Breast epithelium (tissue), 4 donors: ENCODE results near the gene AGAP1. TPM values are rescaled to one million over a fixed set of nuclear protein-coding genes. Genes with fewer than 3 reads are reported as not detected.

ENCODE experiments used
- DNase-seq, 2 donors: peaks; one replicate each; pipeline ENCODE4 v3.0.0-alpha.2; 2019; ENCODE audit warnings: low spot score in 2 of 2
- H3K27ac ChIP-seq, 2 donors: fragments of 200-600 bp; sonication (generic) in 1 of 2; one replicate each; pipeline ENCODE4 v1.5.1; 2016 to 2019; ENCODE audit warnings: mild to moderate bottlenecking in 1 of 2
- H3K27me3 ChIP-seq, 2 donors: fragments of 200-600 bp; sonication (generic) in 1 of 2; one replicate each; pipeline versions ENCODE4 v1.5.1 to v1.6.0; 2017 to 2019; ENCODE audit warnings: control low read depth in 1 of 2, mild to moderate bottlenecking in 1 of 2
- H3K36me3 ChIP-seq: fragments of 200-600 bp; one replicate; pipeline ENCODE4 v1.5.1; 2019
- H3K4me1 ChIP-seq, 2 donors: fragments of 200-600 bp; sonication (generic); one replicate each; pipeline ENCODE4 v1.5.1; 2016 to 2019; ENCODE audit warnings: control low read depth in 1 of 2
- H3K4me3 ChIP-seq, 3 donors: fragments of 200-600 bp; sonication (generic); 1 replicate in 2 of 3; 2 replicates in 1 of 3; pipeline ENCODE4 v1.5.1; 2016 to 2019; ENCODE audit warnings: mild to moderate bottlenecking in 3 of 3, moderate library complexity in 2 of 3
- H3K9me3 ChIP-seq, 2 donors: fragments of 200-600 bp; sonication (generic) in 1 of 2; one replicate each; pipeline ENCODE4 v1.5.1; 2016 to 2019; ENCODE audit warnings: control low read depth in 1 of 2
- CTCF ChIP-seq, 3 donors: fragments of 450-650 bp; IDR thresholded peaks; one replicate each; pipeline ENCODE4 v1.5.1; 2016 to 2017; ENCODE audit warnings: antibody characterized with exemption in 3 of 3, mild to moderate bottlenecking in 3 of 3, moderate library complexity in 3 of 3
- POLR2A ChIP-seq: fragments of 450-650 bp; IDR thresholded peaks from one replicate; pipeline ENCODE4 v1.6.1; 2016; ENCODE audit warnings: antibody characterized with exemption, mild to moderate bottlenecking, moderate library complexity
- POLR2AphosphoS5 ChIP-seq, 3 donors: sonication (generic); formaldehyde crosslinking; IDR thresholded peaks; one replicate each; pipeline ENCODE4 v1.6.1; 2017; ENCODE audit warnings: antibody characterized with exemption in 3 of 3
- intact Hi-C: fragments of 100-400 bp; cut with DNase I; formaldehyde crosslinking; loops from one replicate; pipeline ENCODE4 v1.15.1; 2023; ENCODE audit warnings: low total_unique reads
- total RNA-seq, 3 donors: library from RNA; depleted of rRNA; stranded (reverse); fragments of >200 nt; gene quantifications; one replicate each; pipeline ENCODE4 v1.1.0, GENCODE V29; 2016

The AGAP1 gene
- total RNA-seq, 3 donors from 2014 or later, result 19.7 to 27.1 (median 25.9) TPM

DNA sequence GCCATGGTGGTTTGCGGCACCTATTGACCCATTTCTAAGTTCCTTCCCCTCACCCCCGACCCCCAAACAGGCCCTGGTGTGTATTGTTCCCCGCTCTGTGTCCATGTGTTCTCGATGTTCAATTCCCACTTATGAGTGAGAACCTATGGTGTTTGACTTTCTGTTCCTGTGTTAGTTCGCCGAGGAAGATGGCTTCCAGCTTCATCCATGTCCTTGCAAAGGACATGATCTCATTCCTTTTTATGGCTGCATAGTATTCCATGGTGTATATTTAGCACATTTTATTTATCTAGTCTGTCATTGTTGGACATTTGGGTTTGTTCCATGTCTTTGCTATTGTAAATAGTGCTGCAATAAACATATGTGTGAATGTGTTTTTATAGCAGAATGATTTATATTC, 490.7 kb downstream of the AGAP1 start:
- Histone ChIP-seq H3K9me3 (no peaks in the 10 kb centered on the region), H3K4me1 (no peaks in the 10 kb centered on the region), H3K36me3 (no peaks in the 10 kb centered on the region), H3K4me3 (no peak overlapping the region), H3K27ac (no peak overlapping the region), H3K27me3 (no peaks in the 10 kb centered on the region)
- TF ChIP-seq POLR2A (no peak), POLR2AphosphoS5 (IDR thresholded peaks at IDR 0.05) (no peak), CTCF (IDR thresholded peaks at IDR 0.05) (no peak)
- intact Hi-C loops, result no loop called here
- DNase-seq, result no peak

DNA sequence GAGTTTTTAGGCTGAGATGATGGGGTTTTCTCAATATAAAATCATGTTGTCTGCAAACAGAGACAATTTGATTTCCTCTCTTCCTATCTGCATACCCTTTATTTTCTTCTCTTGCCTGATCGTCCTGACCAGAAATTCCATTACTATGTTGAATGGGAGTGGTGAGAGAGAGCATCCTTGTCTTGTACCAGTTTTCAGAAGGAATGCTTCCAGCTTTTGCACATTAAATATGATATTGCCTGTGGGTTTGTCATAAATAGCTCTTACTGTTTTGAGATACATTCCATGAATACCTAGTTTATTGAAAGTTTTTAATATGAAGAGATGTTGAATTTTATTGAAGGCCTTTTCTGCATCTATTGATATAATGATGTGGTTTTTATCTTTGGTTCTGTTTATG, 492.5 kb downstream of the AGAP1 start:
- intact Hi-C loops, result no loop called here
- TF ChIP-seq POLR2AphosphoS5 (IDR thresholded peaks at IDR 0.05), result no peak
- no peak for TF ChIP-seq CTCF (IDR thresholded peaks at IDR 0.05)
- no peak for TF ChIP-seq POLR2A
- H3K9me3 ChIP-seq, result no peaks in the 10 kb centered on the region
- H3K36me3 ChIP-seq, result no peaks in the 10 kb centered on the region
- H3K4me3 ChIP-seq, result no peak overlapping the region
- H3K4me1 ChIP-seq, result no peaks in the 10 kb centered on the region
- H3K27ac ChIP-seq, result no peak overlapping the region
- DNase-seq, result no peak
- no peaks in the 10 kb centered on the region for H3K27me3 ChIP-seq

DNA sequence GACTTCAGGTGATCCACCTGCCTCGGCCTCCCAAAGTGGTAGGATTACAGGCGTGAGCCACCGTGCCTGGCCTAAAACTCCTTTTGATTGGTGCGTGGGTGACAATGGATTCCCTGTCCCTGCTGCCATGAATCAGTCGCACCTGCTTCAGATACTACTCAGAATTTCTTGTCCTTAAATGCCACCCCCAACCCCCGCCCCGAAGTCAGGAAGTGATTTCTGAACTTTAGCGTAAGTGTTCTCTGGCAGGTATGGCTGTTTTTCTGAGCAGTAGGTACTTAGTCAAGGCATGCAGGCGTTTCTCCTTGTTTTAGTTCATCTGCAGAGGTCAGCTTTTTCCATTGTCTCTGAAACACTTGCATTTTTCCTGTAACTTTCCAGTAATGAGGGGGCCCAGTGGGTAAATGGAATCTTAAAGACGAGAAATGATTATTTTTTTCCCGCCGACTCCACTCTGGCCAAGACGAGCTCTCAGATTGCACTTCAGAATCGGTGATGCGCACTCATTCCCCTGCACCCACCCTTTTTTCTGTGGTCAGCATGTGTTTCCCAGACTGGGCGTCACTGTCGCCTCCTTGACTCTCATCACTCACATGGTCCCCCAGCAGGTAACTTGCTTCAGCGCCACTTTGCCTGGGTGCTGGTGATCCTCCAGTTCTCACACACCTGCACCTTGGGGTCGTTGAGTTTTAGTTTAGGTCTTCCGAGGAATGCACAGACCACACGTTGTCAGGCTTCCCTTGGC, 494.6 kb downstream of the AGAP1 start:
- DNase-seq, result no peak
- H3K4me3 ChIP-seq, result no peak overlapping the region
- intact Hi-C loops, result loop anchor here (1.0 kb wide), 1 partner anchor 50 kb away; no protein-coding TSS in a partner anchor

GRCh38 chr2:235989591-235989990, 495.7 kb downstream of the AGAP1 start:
- TF ChIP-seq POLR2A, result no peak
- TF ChIP-seq CTCF (IDR thresholded peaks at IDR 0.05), result no peak
- TF ChIP-seq POLR2AphosphoS5 (IDR thresholded peaks at IDR 0.05), result no peak
- no peaks in the 10 kb centered on the region for H3K4me1 ChIP-seq
- no peak overlapping the region for H3K27ac ChIP-seq
- intact Hi-C loops, result loop anchor here (1.0 kb wide), 1 partner anchor 49 kb away; no protein-coding TSS in a partner anchor
- H3K9me3 ChIP-seq, result no peaks in the 10 kb centered on the region
- no peaks in the 10 kb centered on the region for H3K27me3 ChIP-seq
- H3K4me3 ChIP-seq, result no peak overlapping the region
- DNase-seq, result no peak
- H3K36me3 ChIP-seq, result no peaks in the 10 kb centered on the region

More for the DNA sequence above, 494.6 kb downstream of the AGAP1 start:
- TF ChIP-seq POLR2A (no peak), POLR2AphosphoS5 (IDR thresholded peaks at IDR 0.05) (no peak), CTCF (IDR thresholded peaks at IDR 0.05) (no peak)
- no peaks in the 10 kb centered on the region for H3K27me3 ChIP-seq
- H3K4me1 ChIP-seq, result no peaks in the 10 kb centered on the region
- no peak overlapping the region for H3K27ac ChIP-seq
- no peaks in the 10 kb centered on the region for H3K9me3 ChIP-seq
- no peaks in the 10 kb centered on the region for H3K36me3 ChIP-seq

GRCh38 chr2:235990344-235990743, 496.5 kb downstream of the AGAP1 start:
- no peak for DNase-seq
- intact Hi-C loops, result no loop called here
- no peaks in the 10 kb centered on the region for H3K9me3 ChIP-seq

More at GRCh38 chr2:235990344-235990743, 496.5 kb downstream of the AGAP1 start:
- no peak overlapping the region for H3K27ac ChIP-seq
- TF ChIP-seq POLR2A, result no peak
- no peak for TF ChIP-seq POLR2AphosphoS5 (IDR thresholded peaks at IDR 0.05)
- TF ChIP-seq CTCF (IDR thresholded peaks at IDR 0.05), result no peak
- no peaks in the 10 kb centered on the region for H3K36me3 ChIP-seq
- H3K4me1 ChIP-seq, result no peaks in the 10 kb centered on the region
- H3K27me3 ChIP-seq, result no peaks in the 10 kb centered on the region
- no peak overlapping the region for H3K4me3 ChIP-seq
